AG10803 (cell line): Measurements from ENCODE around the gene RNF224.

Experiments used
- DNase-seq: peaks from one replicate; pipeline ENCODE4 v3.0.0; 2010; ENCODE audit warnings: low read depth
- H3K4me3 ChIP-seq: 2 replicates; pipeline ENCODE4 v1.5.1; 2011; ENCODE audit warnings: mild to moderate bottlenecking, low read length, control low read depth
- TF ChIP-seq, protein P1 (sequence below): conservative IDR thresholded peaks from 2 replicates; pipeline ENCODE4 v1.5.1; 2011; ENCODE audit warnings: mild to moderate bottlenecking, low read length, control low read depth, inconsistent platforms

RNF224 gene

DNA sequence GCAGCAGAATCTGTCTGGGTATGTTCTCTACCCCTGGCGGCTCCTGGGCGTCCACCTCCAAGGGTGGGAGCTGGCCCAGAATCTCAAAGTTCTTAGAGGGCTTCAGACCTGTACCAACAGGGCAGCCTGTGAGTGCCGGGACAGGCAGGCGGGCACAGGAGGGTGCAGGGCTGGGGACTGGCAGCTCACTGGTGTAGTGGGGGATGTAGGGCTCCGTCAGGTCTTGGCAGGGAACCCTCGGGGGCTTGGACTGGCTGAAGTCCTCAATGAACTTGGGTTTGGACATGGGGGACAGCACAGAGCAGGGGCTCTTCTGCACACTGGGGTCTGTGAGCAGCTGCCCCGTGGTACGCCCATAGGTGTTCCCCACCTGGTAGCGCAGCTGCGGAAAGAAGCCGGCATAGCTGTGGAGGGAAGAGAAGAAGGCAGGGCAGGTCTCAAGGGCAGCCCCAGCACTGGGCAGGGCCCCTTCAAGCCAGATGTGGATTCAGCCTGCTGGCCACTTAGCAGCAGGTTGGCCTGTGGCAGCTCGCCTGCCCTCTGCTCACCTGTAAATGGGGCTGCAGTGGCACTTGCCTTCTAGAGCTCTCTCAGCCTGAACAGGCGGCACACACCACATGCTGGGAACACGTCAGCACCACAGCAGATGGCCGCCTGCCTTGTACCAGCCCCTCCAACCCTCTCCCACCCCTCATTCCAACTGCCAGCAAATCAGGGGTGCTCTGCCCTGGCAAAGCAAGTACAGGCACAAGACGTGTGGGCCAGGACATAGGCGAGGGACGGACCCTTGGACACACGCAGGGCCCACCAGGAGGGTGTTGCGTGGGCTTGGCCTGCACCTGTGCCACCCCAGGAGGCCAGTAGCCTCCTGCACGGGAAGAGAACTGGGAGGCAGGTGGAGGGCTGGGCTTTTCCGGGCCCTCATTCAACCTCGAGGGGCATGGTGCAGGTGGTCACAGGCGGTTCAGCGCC, 18.4 kb downstream of the RNF224 start:
- no peak for DNase-seq
- H3K4me3 ChIP-seq, result no peak overlapping the region
- TF ChIP-seq, protein P1, sequence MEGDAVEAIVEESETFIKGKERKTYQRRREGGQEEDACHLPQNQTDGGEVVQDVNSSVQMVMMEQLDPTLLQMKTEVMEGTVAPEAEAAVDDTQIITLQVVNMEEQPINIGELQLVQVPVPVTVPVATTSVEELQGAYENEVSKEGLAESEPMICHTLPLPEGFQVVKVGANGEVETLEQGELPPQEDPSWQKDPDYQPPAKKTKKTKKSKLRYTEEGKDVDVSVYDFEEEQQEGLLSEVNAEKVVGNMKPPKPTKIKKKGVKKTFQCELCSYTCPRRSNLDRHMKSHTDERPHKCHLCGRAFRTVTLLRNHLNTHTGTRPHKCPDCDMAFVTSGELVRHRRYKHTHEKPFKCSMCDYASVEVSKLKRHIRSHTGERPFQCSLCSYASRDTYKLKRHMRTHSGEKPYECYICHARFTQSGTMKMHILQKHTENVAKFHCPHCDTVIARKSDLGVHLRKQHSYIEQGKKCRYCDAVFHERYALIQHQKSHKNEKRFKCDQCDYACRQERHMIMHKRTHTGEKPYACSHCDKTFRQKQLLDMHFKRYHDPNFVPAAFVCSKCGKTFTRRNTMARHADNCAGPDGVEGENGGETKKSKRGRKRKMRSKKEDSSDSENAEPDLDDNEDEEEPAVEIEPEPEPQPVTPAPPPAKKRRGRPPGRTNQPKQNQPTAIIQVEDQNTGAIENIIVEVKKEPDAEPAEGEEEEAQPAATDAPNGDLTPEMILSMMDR, result no peak

DNA sequence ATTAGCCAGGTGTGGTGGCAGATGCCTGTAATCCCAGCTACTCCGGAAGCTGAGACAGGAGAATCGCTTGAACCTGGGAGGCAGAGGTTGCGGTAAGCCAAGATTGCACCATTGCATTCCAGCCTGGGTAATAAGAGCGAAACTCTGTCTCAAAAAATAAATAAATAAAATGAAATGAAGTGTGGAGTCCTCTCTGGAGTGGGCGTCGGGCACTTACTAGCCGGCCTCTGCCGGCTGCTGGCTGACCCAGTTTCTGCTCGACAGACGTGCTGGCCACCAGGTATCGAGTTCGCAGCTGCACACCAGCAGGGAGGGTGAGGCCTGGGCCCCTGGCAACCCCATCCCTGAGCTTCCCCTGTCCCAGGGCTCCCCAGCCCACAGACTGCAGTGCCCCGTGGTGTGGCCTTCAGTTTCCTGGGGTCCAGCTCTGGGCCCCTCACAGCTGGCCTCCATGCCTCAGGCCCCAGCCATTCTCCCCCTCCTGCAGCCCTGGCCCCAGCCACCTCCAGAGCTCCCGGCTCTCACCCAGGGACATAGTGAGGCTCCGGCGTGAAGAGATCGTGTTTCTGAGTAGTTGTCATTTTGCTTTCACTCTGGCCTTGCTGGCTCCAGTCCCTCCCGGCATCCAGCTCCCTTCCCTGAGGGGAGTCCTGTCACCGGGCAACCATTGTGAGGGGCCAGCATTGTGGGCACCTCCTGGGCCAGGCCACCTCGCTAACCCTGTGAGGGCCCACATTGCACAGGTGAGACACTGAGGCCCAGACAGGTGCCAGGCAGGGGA, 20.0 kb downstream of the RNF224 start:
- no peak overlapping the region for H3K4me3 ChIP-seq
- TF ChIP-seq, protein P1, result no peak
- no peak for DNase-seq

DNA sequence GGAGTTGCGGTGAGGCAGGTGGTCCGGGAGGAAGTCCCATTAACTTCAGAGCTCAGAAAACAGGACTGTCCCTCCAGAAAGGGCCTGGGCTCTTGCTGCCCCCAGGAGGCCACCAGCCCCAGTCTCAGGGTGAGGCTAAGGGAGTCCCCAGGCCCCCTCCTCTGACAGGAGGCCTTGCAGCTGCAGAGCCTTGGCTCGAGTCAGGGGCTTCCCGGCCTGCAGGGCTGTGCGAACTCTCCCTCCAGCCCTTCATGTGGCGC, 20.5 kb downstream of the RNF224 start:
- no peak overlapping the region for H3K4me3 ChIP-seq
- TF ChIP-seq, protein P1, result no peak
- no peak for DNase-seq

DNA sequence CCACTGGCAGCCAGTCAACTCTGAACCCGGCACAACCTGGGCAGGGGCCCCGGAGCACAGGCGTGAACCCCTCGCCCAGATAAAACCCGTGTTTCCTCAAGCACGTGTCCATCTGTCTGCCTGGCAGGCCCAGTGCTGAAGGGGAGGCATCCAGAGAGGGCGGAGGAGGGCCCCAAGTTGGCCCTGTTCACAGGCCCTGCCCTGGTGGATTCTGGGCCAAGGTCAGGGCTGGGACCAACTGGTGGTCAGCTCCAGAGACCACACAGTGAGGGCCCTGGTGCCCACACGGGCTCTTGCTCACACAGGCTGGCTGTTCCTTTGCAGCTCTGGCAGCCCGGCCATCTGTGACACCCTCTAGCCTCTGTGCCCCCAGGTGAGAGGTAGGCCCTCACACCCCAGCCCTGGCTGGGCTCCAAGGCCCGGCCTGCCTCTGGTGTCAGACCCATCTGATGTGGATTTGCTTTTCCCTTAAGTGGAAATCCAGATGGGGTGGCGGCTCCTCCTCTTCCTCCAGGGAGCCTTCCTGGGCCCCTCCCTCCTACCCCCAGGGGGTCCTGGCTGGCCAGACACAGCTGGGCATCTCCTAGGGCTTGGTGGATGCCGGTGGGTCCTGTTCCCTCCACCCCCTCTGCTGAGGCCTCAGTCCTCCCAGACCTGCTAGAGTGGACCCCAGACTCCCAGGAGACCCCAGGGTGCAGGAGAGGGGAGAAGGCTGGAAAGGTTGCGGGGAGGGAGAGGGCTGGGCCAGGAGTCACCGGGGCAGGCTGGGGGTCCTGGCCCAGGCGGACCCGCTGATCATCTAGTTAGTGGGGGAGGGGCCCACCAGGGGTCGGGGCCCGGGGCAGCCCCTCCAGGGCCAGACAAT, 23.3 kb downstream of the RNF224 start:
- no peak for DNase-seq
- TF ChIP-seq, protein P1, result no peak
- H3K4me3 ChIP-seq, result no peak overlapping the region

DNA sequence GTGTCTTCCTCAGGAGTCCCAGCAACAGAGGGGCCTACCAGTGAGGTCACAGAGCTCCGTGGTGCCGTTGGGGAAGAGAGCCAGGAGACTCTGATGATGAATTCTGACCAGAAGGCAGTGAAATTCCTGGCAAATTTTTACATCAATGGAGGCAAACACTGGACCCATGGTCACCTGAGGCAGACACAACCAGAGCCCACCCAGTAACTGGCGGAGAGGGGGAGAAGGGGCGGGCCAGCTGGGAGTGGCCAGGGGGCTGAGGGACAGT, 23.8 kb downstream of the RNF224 start, which contains the start of gene STPG3:
Gene STPG3 (plus strand): TSS at position 93 of the 268 bp plus-strand sequence. CDS start 1 bp downstream, at position 94.
- TF ChIP-seq, protein P1, result no peak
- DNase-seq, result no peak
- H3K4me3 ChIP-seq, result no peak within 1 kb of the TSS

DNA sequence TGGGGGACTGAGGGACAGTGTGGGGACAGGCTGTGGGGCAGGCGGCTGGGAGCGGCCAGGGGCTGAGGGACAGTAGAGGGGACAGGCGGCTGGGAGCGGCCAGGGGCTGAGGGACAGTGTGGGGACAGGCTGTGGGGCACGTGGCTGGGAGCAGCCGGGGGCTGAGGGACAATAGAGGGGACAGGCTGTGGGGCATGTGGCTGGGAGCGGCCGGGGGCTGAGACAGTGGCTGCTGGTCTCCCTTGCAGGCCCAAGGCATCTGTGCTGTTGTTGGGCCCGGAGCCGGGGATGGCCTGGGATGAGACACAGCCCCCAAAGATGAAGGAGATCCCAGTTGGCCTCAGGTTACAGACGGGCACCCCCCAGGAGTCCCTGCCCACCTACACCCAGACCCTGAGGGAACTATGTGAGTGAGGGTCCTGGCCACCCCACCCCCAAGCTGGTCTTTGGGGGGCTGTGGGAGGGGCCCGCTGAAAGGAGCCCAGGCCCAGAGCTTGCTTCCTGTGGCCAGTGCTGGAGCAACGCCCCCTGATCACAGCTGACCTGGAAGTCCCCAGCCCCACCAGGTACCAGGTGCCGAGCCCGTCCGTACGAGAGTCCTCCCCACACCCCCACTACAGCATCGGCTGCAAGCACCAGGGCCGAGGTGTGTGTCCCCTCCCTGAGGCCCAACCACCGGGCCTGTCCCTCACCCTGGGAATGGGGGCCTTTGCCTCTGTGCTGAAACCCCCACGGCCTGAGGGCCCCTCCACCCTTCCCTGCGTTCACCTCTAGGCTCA, 24.4 kb downstream of the RNF224 start:
- DNase-seq, result no peak
- no peak overlapping the region for H3K4me3 ChIP-seq
- TF ChIP-seq, protein P1, result no peak
